Measurements from ENCODE around the gene GLIPR2.

GLIPR2 gene

GRCh38 chr9:36153746-36154145 is 17.2 kb downstream of the GLIPR2 start (continued):
- TF ChIP-seq ZBTB8A (tag by site-specific recombination; IDR thresholded peaks at IDR 0.05) (no peak), ZNF416 (tag by site-specific recombination; IDR thresholded peaks at IDR 0.05) (no peak), ZNF433 (tag by site-specific recombination; IDR thresholded peaks at IDR 0.05; ENCODE audit: low read depth) (no peak), KLF1 (tag by site-specific recombination; IDR thresholded peaks at IDR 0.05) (no peak), ZNF76 (tag by site-specific recombination; IDR thresholded peaks at IDR 0.05; ENCODE audit: borderline replicate concordance, low read depth) (no peak), ZNF473 (tag by site-specific recombination; IDR thresholded peaks at IDR 0.05) (no peak)

DNA sequence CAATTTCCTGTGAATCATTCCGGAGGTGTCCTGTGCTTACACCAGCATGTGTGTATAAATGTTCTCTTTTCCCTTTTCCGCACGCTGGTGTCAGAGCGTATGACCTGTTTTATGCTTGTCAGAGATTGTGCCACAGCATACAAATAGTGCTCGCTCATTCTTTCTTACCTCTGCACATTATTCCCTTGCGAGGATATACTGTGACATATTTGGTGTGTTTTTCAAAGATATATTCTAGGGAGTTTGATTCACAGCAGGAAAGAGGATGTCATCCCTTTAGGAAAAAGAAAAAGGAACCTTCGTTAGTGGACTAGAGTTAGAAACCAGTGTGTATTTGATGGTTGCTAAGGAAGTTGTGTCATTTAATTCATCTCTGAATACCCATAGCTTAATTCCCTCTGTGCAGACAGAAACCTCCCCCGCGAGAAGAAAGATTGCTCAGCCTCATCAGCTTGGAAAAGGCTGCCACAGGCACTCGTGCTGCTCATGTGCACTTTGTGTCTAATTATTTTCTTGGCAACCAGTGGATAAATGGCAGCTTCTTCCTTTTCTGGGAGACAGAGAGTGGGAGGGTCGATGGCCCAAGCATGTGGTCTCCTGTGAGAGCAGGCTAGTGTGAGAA is 17.9 kb downstream of the GLIPR2 start:
- POLR2A ChIA-PET: interaction anchor here (0.6 to 1.6 kb wide), 3 partner anchors 9 to 45 kb away, joined by 3 to 5 read pairs (median 4); no protein-coding TSS in a partner anchor
- TF ChIP-seq GLI4 (tag by site-specific recombination; IDR thresholded peaks at IDR 0.05) (no peak), ZNF146 (tag by site-specific recombination; IDR thresholded peaks at IDR 0.05) (no peak), ZIC2 (tag by site-specific recombination; IDR thresholded peaks at IDR 0.05) (no peak), SETDB1 (IDR thresholded peaks at IDR 0.05; ENCODE audit: insufficient read length, low read length) (no peak), KLF7 (tag by site-specific recombination; IDR thresholded peaks at IDR 0.05; ENCODE audit: borderline replicate concordance) (no peak), ZNF19 (tag by site-specific recombination; IDR thresholded peaks at IDR 0.05; ENCODE audit: low read depth) (no peak), ZNF2 (tag by site-specific recombination; IDR thresholded peaks at IDR 0.05) (no peak)
- Histone ChIP-seq H3K4me1 (ENCODE audit: control insufficient read depth, insufficient read depth, low read length) (no peaks in the 10 kb centered on the region; the same call in 1 of the 2 replicates), H3K27ac (ENCODE audit: extremely low read depth, low read depth, low read length) (no peak overlapping the region), H3K4me3 (ENCODE audit: low read depth, low read length) (no peak overlapping the region), H3K9me3 (ENCODE audit: control insufficient read depth, insufficient read depth, low read depth, low read length) (no peaks in the 10 kb centered on the region), H3K36me3 (ENCODE audit: control insufficient read depth in 2 of 2, insufficient read depth in 1 of 2, low read length in 2 of 2) (no peaks in the 10 kb centered on the region)
- CTCF ChIA-PET: interaction anchor here (0.6 to 3.9 kb wide), 2 partner anchors 11 to 253 kb away, joined by 4 to 22 read pairs; no protein-coding TSS in a partner anchor

- Histone ChIP-seq H3K4me3 (ENCODE audit: low read depth, low read length) (no peak overlapping the region), H3K9me3 (ENCODE audit: control insufficient read depth, insufficient read depth, low read depth, low read length) (no peaks in the 10 kb centered on the region), H3K36me3 (ENCODE audit: control insufficient read depth in 2 of 2, insufficient read depth in 1 of 2, low read length in 2 of 2) (no peaks in the 10 kb centered on the region), H3K27ac (ENCODE audit: extremely low read depth, low read depth, low read length) (no peak overlapping the region), H3K4me1 (ENCODE audit: control insufficient read depth, insufficient read depth, low read length) (no peaks in the 10 kb centered on the region; the same call in 1 of the 2 replicates)
- TF ChIP-seq ZNF248 (tag by site-specific recombination; IDR thresholded peaks at IDR 0.05) (no peak), ZNF214 (tag by site-specific recombination; IDR thresholded peaks at IDR 0.05; ENCODE audit: borderline replicate concordance) (no peak)
- POLR2A ChIA-PET: no interaction called here
- CTCF ChIA-PET: interaction anchor here (3.9 kb wide), 1 partner anchor 9 kb away, joined by 22 read pairs; no protein-coding TSS in a partner anchor
Observed at GRCh38 chr9:36156116-36156515, 19.6 kb downstream of the GLIPR2 start.

DNA sequence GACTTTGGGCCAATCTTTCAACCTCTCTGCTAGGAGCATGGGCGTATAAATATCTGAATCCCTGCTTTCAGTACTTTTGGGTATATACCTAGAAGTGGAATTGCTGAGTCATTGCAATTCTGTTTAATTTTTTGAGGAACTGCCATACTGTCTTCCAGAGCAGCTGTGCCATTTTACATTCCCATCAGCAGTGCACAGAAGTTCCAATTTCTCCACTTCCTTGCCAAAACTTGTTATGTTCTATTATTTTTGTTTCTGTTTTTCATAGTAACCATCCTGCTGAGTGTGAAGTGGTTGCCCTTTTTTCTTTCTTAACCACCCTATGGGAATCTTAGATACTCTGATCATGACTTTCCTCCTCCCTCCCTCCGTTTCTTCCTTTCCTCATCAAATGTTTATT is 21.6 kb downstream of the GLIPR2 start:
- H3K27ac ChIP-seq (ENCODE audit: extremely low read depth, low read depth, low read length): no peak overlapping the region
- POLR2A ChIA-PET: no interaction called here
- TF ChIP-seq ZNF692 (tag by site-specific recombination; IDR thresholded peaks at IDR 0.05) (no peak), ZNF600 (tag by site-specific recombination; IDR thresholded peaks at IDR 0.05) (no peak), ZNF248 (tag by site-specific recombination; IDR thresholded peaks at IDR 0.05) (no peak), ZBTB8A (tag by site-specific recombination; IDR thresholded peaks at IDR 0.05) (no peak), PRDM4 (tag by site-specific recombination; IDR thresholded peaks at IDR 0.05) (no peak), ZNF518A (tag by site-specific recombination; conservative IDR thresholded peaks at IDR 0.05; ENCODE audit: low read depth) (no peak), ZNF114 (tag by site-specific recombination; IDR thresholded peaks at IDR 0.05) (no peak), YY1 (tag by site-specific recombination; IDR thresholded peaks at IDR 0.05) (no peak)

More for the DNA sequence above, 21.6 kb downstream of the GLIPR2 start:
- H3K9me3 ChIP-seq (ENCODE audit: control insufficient read depth, insufficient read depth, low read depth, low read length): no peaks in the 10 kb centered on the region
- no peaks in the 10 kb centered on the region for H3K36me3 ChIP-seq (ENCODE audit: control insufficient read depth in 2 of 2, insufficient read depth in 1 of 2, low read length in 2 of 2)
- H3K4me3 ChIP-seq (ENCODE audit: low read depth, low read length): no peak overlapping the region
- peaks cover 1% of the 10 kb centered on the region for H3K4me1 ChIP-seq (ENCODE audit: control insufficient read depth, insufficient read depth, low read length)
- CTCF ChIA-PET: interaction anchor here (0.7 to 0.9 kb wide), 2 partner anchors 55 to 431 kb away, joined by 3 read pairs; no protein-coding TSS in a partner anchor

Measured in HEK293 (cell line).